ENCODE data around the gene APOBEC3A.

The APOBEC3A gene

DNA sequence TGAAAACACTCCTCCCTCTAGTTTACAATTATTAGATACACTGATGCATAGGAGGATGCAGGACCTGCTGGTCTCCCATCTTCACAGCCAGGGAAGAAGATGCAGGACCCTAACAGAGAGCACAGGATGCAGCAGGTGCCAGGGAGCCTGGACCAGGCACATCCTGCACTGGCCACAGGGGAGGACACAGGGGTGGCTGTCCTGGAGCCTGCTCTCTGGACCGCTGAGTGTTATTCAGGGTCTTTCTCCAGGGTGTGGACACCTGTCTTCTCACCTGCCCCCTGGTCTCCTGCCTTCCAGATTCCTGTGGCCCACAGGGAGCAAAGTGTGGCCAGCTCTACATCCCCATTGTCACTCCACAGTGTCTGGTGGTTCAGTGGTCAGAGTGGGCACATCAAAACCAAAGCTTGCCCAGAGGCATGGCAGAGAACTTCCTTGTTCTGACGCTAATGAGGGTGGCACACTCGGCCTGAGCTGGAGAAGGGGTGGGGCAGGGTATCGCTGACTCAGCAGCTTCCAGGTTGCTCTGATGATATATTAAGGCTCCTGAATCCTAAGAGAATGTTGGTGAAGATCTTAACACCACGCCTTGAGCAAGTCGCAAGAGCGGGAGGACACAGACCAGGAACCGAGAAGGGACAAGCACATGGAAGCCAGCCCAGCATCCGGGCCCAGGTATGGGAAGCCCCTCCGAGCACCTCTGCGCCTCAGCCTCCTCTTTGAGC lies at the start of gene APOBEC3A:
Gene APOBEC3A (plus strand): TSS at position 564 of the 725 bp plus-strand sequence. CDS start 83 bp downstream, at position 647.
- DNase-seq: no peak

DNA sequence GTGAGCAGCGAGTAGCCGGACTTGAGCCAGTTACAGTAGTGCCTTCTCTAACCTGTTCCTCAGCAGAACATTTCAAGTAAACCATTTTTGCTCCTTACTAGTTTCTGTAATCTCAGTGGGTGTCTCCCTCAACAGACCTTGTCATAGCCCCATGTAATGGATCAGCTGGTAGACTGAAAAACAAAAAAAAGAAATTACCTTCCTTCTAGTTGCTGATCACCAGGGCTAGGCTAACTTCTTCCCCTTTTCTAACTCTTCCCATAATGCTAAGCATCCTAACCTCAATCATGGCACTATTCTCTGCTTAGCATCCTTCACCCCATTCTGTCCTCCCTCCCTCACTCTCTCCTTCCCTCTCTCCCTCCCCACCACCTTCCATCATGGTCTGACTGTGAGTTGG lies 49.6 kb upstream of the APOBEC3A start:
- DNase-seq: no peak

- DNase-seq: no peak
Observed at GRCh38 chr22:38911434-38911833, 46.0 kb upstream of the APOBEC3A start.

GRCh38 chr22:38919631-38920190 lies 37.7 kb upstream of the APOBEC3A start:
- no peak for DNase-seq

- no peak for DNase-seq
Observed at GRCh38 chr22:38921120-38921519, 36.3 kb upstream of the APOBEC3A start.

- no peak for DNase-seq
Observed at GRCh38 chr22:38921806-38922205, 35.6 kb upstream of the APOBEC3A start.

- no peak for DNase-seq
Observed at GRCh38 chr22:38923463-38924346, 33.7 kb upstream of the APOBEC3A start.

DNA sequence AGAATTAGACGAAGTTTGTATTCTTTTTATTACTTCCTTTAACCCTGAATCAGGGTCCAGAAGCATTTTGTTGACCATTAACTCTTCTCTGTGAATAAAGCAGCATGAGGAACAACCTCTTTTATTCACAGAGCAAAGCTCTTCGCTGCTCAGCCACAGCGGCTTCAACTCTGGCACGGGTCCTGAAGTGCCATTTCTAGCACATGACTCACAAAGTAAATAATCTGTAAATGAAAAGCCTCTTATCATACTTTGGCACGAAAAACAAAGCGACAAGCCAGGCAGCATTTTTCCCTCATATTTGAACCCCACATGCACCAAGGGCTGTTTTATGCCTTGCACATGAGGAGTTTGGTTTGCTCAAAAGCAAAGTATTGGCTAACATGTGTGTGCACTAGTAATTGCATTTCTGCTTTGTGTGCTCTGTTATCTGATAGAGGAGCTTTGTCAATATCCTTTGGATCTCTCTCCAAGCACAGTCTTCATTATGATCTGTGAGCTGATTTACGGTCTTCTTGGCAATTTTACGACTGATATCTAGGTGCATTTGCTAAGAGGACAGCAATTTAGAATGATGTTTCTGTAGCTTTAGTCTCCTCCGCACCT lies 33.0 kb upstream of the APOBEC3A start:
- DNase-seq: no peak

DNA sequence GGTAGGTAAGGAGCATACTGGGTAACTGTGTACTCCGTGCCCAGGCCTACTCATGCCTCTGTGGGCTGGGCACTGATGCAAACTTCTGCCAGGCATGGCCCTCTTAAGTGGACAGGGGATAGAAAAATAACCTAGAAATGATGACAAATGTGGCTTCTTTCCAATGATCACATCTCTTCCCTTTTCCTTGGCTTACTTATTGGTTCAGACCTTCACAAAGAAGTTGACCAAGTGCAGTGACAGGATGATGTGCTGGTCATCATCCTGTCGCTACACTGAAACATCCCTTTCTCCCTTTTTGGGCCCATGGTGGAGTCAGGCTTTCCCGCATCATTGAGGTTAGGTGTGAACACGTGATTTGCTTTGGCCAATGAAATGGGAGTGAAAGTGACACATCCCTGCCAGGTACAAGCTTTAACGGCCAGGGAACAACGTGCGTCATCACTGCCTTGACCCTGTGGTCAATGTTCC lies 31.8 kb upstream of the APOBEC3A start:
- DNase-seq: no peak

DNA sequence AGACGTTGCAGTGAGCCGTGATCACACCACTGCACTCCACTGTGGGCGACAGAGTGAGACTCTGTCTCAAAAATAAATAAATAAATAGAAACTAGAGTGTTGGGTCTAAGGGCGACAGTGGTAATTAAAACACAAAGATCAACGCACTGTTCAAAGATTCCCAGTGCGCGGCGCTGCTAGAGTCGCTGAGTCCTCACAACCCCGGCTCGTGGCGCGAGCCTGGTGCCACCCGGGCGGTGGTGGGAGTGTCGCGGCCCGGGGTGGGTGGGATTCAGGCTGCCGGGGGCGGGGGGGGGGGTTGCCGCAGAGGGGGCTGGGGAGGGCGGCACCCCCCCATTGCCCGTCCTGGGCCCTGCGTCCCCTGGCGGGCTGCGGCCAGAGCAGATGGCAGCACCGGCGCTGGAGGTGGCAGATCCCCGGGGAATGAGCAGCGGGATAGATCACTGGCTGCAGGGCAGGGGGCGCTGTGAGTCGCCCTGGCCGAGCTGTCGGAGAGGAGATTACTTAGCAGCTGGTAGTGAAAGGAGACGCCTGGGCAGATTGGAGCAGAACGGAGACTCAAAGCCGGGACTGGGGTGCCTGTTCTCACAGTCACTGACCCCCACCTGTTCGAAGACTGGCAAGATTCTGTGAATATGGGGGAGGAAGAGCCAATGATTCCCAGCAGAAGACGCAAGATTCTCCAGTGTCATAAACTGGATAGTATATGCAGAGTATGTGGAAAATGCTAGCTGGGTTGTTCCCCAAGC lies 30.2 kb upstream of the APOBEC3A start:
- DNase-seq: peak; percentile 67

- no peak for DNase-seq
Observed at GRCh38 chr22:38930512-38930911, 26.9 kb upstream of the APOBEC3A start.

DNA sequence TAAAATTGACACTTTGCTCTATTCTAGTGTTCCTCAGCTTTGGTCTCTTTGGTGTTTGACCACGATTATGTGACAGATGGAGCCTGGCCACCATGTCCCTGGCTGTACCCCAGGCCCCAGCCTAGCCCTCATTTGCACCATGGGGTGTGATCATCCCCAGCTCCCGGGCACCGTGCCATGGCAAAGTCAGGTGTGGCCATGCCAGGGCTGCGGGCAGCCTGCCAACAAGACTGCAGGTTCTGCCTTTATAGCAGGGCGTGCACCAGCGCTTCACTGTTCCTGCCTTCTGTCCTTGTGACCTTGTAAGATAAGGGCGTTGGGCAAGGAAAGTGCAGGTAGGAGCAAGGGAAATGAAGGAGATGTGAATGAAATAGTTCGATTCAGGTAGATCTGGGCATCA lies 22.4 kb upstream of the APOBEC3A start:
- no peak for DNase-seq

DNA sequence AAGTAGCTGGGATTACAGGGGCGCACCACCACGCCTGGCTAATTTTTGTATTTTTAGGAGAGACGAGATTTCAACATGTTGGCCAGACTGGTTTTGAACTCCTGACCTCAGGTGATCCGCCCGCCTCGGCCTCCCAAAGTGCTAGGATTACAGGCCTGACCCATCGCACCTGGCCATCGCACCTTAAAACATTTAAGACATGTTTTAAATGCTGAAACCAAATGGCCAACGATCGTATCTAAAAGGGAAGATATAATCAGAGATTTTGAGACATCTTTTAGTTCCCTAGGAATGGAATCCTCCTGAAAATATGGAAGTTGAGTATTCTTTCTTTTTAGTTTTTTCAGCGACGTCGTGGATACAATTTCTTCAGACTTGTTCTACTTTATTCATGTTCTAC lies 21.8 kb upstream of the APOBEC3A start:
- DNase-seq: no peak

GRCh38 chr22:38936562-38936961 lies 20.8 kb upstream of the APOBEC3A start:
- DNase-seq: no peak

DNA sequence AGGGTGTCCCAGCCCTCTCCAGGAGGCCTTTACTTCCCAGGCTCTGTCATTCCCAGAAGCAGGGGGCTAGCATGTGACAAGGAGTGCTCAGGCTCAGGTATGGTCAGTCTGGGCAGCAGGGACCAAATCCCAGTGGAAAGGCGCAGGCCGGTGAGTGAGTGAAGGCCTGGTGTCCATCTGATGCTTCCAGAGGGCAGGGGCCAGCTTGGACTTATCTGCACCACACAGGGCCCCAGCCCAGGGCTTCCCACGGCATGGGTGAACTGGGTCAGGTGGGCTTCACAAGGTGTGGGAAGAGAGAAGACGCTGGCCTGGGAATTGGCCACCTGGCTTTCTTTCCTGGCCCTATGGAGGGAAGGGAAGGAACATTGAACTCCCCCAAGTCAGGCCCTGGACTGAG lies 20.4 kb upstream of the APOBEC3A start:
- no peak for DNase-seq

DNA sequence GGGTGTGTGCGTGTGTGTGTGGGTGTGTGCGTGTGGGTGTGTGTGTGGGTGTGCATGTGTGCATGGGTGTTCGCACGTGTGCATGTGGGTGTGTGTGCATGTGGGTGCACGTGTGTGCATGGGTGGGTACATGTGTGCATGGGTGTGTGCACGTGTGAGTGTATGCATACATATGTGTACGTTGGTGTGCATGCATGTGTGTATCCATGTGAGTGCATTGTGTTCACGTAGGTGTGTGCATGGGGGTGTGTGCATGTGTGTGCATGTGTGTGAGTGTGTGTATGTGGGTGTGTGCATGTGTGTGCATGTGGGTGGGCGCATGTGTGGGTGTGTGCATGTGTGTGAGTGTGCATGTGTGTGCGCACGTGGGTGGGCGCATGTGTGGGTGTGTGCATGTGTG lies 19.9 kb upstream of the APOBEC3A start:
- no peak for DNase-seq

- no peak for DNase-seq
Observed at GRCh38 chr22:38938221-38938620, 19.2 kb upstream of the APOBEC3A start.

DNA sequence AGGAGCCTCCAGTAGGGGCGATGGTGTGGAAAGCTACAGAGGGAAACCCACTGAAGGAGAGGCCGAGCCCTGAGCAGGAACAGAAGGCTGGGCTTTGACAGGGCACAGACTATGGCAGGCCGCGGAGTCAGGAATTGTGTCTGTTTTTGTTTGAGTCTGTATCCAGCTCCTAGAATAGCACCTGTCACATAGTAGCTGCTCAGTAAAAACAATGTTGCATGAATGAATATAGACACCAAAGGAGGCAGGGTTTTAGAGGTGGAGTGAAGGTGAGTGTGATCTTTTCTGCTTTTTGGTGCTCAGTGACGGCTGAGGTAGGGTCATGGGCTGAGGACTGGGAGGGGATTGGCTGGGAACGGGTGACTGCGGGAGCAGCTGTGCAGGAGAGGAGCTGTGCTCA lies 18.5 kb upstream of the APOBEC3A start:
- no peak for DNase-seq

GRCh38 chr22:38940811-38941384 lies 16.5 kb upstream of the APOBEC3A start:
- DNase-seq: no peak

DNA sequence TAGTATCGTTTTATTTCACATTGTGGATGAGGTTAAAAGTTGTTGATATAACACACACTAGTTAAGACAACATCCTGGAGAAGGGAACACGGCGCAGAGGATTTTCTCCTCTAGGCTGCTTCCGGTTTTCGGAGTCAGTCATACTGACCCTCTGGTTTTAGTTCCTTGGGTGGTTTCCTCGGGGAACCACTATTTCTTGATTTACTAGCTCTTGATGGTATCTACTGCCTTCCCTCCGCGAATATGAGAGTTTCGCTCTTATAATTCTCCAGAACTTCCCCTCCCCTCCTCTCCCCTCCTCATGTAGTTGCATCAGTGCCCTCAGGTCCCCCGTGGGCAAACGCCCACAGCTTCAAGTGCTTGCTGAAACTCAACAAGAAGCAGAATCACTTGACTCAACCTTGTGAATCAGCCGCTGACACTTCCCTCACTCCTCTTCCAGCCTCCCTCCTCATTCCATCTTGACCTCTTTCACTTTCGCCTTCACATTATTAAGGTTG lies 15.9 kb upstream of the APOBEC3A start:
- DNase-seq: no peak

- no peak for DNase-seq
Observed at GRCh38 chr22:38942702-38943101, 14.7 kb upstream of the APOBEC3A start.

- DNase-seq: no peak
Observed at GRCh38 chr22:38943201-38943600, 14.2 kb upstream of the APOBEC3A start.
